SIG-M5 (cell line): ENCODE data around the gene ZNF786.
"Not testable (repeated sequence)": the region's sequence is repeated elsewhere in the genome, so short reads cannot be mapped to it uniquely, and the experiment has no call there.

Source experiments
- DNase-seq: peaks from one replicate; lab custom pipeline; 2025; lab: John Stamatoyannopoulos, UW

The ZNF786 gene

DNA sequence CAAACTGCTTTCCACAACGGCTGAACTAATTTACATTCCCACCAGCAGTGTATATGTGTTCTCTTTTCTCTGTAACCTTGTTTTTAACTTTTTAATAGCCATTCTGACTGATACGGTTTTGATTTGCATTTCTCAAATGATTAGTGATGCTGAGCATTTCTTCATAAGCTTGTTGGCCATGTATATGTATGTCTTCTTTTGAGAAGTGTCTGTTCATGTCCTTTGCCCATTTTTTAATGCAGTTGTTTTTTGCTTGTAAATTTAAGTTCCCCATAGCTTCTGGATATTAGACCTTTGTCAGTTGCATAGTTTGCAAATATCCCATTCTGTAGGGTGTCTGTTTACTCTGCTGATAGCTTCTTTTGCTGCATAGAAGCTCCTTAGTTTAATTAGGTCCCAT lies 6.1 kb downstream of the ZNF786 start:
- no peak for DNase-seq

DNA sequence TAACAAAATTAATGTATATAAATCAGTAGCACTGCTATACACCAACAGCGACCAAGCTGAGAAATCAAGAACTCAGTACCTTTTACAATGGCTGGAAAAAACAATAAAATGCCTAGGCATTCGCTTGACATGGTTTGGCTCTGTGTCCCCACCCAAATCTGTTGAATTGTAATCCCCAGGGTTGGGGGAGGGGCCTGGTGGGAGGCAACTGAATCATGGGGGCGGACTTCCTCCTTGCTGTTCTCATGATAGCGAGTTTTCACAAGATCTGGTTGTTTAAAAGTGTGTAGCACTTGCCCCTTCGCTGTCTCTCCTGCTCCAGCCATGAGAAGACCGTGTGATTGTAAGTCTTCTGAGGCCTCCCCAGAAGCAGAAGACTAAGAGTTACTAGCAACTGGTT lies 8.6 kb downstream of the ZNF786 start:
- no peak for DNase-seq

DNA sequence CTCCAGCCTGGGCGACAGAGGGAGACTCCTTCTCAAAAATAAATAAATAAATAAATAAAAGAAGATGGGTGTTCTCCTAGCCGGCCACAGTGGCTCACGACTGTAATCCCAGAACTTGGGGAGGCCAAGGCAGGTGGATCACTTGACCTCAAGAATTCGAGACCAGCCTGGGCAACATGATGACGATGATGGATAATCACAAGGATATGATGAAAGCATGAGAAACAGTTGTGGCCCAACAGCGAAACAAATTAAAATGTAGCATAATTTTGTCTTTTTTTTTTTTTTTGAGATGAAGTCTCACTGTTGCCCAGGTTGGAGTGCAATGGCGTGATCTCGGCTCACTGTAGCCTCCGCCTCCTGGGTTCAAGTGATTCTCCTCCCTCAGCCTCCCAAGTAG lies 12.9 kb downstream of the ZNF786 start:
- no peak for DNase-seq

DNA sequence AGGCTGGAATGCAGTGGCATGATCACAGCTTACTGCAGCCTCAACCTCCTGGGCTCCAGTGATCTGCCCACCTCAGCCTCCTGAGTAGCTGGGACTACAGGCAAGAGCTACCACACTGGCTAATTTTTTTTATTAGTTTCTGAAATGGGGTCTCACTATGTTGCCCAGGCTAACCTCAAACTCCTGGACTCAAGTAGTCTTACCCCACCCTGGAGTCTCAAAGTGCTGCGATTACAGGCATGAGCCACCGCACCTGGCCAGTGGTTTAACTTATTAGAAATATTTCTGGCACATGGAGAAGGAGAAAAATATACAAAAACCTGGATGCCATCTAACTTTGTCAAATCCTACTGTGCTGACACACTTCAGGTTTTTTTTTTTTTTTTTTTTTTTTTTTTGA lies 15.2 kb downstream of the ZNF786 start:
- DNase-seq = no peak

DNA sequence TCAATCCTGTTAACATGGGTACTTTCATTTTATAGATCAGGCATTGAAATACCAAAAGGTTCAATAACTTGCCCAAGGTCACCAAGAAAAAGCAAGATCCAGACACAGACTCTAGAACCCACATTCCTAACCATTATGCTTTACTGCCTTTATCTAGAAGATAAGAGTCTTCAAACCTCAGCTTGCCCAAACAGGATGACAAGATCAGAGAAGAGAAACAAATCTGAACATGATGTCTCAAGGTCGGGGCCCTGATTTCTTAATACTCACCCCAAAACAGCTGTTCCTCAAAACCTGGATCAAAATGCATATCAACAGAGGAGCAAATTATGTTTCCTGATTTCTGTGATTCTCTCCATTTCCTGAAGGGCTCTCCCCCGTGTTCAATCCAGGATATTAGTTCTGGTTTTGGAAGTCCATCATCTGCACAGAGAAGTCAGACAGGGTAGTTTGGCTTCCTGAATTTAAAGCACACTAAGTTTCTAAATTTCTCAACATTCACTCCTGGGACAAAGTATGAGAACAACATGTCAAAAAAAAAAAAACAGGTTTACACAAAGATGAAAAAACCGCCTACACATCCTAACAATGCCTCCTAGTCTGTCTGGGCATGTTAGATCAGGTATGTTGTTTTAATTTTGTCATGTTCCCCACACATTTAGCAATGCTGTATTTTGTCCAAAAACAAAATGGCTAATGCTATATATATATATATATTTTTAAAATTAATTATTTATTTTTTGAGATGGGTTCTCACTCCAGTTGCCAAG lies 16.2 kb downstream of the ZNF786 start:
- DNase-seq = no peak

DNA sequence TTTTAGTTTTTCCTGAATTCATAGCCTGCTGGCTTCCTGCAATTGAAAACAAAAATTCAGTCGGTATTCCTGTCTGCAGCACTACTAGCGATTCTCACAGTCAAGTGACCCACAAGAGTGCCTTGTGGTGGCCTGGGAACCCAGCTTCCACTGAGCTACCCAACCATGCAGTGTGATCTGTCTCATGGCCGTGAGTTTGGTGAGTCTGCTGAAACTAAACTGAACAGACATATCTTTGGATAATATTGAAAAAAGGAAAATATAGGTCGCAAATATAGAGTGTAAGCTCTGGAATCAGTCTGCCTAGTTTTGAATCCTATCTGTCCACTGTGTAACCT lies 18.1 kb downstream of the ZNF786 start:
- no peak for DNase-seq

DNA sequence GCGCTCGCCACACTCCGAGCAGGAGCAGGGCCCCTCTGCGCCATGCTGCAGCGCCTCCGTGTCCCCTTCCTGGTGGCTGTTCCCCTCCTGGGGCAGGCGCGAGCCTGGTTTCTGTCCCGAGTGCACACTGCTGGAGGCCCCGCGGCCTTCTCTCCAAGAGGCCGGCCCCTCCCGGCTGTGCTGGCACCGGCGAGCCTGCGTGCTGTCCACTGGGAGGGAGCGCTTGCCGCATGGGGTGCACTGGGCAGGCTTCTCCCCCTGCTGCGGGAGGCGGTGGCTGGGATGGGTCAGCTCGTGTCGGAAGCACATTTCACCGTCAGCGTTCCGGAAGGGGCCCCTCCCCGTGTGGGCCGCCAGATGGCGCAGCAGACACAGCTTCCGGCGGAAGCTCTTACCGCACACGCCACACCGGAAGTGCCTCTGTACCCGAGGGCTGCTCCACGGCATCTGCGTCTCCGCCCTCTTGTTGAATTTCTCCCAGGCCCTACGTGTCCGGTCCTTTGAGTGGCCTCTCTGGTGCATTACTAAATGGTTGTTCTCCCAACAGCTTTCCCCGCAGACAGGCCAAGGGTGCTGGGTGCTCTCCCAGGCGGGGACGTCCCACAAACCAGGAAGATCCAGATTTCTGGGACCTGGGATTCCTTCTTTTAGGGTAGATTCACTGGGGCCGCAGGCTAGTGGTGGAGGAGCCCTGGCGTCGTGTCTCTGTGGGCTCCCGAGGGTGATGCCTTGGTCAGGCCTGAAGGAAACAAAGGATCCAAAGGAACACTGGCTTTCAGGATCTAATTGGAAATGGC lies 18.7 kb downstream of the ZNF786 start:
- DNase-seq = no peak

DNA sequence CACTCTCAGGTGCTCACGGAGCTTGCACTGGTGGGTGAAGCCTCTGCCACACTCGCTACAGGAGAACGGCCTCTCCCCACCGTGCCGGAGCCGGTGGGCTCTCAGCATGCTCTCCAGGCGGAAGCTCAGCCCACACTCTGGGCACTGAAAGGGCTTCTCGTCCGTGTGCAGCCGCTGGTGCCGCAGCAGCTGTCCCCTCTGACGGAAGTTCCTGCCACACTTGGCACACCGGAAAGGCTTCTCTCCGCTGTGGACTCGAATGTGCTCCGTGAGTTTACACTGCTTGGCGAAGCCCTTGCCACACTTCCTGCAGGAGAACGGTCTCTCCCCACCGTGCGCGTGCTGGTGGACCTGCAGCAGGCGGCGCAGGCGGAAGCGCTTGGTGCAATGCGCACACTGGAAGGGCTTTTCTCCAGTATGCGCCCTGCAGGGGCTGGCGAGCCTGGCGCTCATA lies 19.3 kb downstream of the ZNF786 start:
- DNase-seq = no peak

DNA sequence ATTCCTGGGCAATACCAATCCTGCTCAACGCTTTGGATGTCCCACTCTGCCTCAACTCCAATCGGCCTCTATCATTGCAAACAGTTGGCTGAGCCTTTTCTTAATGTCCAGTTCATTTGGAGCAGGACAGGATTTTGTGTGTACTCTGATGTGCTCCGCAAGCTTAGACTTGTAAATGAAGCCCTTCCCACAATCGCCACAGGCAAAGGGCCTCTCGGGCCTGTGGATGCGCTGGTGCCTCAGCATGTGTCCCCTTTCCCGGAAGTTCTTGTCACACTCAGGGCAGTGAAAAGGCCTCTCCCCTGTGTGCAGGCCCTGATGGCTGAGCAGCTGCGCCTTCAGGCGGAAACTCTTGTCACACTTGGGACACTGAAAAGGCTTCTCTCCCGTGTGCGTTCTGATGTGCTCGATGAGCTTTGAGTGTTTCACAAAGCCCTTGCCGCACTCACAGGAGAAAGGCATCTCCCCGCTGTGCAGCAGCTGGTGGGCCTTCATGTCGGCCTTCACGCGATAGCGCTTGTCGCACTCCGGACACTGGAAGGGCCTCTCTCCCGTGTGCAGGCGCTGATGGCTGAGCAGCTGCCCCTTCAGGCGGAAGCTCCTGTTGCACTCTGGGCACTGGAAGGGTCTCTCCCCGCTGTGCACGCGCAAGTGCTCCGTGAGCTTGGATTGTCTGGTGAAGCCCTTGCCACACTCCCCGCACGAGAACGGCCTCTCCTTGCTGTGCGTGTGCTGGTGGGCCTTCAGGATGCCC lies 20.0 kb downstream of the ZNF786 start:
- DNase-seq = no peak

DNA sequence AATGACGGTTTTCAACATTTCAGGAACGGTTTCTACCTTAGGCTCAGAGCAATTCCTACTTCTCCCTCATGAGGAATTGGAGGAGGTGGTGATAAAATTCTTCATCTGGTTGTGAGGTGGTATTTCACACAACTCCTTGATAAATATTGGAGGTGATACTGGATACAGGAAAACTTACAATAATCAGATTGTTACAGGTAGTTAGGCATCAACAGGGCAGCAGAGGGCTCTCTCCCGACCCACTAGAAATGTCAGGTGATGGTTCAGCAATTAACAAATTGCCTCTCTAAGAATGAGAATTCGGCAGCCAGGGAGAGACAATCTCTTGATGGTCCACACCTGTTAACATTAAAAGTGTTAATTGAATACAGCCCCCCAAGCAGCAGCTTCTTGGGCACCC lies 22.6 kb downstream of the ZNF786 start:
- DNase-seq = no peak

DNA sequence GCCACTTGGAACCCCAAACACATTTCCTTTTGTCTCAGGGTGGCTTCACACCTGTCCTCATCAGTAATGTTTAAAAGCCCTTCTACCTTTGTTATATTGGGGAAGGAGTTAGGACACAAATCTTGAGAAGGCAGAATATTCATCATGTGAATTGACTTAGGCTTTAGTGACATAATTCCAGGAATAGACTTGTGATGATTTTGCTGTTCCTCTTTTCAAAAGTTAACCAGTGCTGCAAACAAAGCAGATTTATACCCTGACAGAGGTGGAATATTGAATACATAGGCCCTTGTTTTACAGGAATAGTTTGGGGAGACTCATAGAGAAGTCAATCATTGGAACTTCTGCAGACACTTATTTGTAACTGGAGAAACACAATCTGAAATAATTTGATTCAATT lies 27.0 kb downstream of the ZNF786 start:
- DNase-seq = no peak

DNA sequence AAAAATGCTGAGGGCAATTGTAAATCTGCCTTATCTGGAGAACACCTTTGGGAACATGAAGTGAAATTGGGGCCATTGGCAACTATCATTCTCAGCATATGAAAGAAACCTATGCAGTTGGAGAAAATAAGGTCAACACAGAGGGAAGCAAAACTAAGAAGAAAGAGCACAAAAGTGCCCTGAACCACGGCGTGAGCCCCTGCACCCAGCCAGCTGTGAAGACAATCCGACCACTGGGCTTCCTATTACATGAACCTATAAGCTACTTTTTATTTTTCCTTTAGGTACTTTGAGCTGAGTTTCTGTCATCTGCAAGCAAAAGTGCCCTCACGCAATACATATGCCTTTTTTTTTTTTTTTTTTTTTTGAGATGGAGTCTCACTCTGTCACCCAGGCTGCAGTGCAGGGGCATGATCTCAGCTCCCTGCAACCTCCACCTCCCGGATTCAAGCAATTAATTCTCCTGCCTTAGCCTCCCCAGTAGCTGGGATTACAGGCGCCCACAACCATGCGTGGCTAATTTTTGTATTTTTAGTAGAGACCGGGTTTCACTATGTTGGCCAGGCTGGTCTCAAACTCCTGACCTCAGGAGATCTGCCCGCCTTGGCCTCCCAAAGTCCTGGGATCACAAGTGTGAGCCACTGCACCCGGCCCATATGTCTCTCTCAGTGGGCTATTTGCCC lies 28.2 kb downstream of the ZNF786 start:
- DNase-seq = not testable (repeated sequence)

DNA sequence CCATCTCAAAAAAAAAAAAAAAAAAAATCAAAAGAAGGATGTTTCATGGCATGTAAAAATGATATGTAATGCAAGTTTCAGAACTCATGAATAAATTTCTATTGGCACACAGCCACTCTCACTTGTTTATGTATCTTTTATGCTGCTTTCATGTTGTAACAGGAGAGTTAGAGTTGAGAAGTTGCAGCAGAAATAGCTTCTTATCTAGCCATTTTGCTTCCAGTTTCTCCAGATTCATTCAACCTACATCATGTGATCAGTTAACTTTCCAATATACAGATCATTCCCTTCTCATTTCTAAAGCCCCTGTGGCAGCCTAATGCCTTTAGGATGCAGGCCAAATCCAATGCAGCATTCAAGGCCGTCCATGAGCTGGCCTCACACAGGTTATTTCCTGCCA lies 30.4 kb downstream of the ZNF786 start:
- DNase-seq = no peak

DNA sequence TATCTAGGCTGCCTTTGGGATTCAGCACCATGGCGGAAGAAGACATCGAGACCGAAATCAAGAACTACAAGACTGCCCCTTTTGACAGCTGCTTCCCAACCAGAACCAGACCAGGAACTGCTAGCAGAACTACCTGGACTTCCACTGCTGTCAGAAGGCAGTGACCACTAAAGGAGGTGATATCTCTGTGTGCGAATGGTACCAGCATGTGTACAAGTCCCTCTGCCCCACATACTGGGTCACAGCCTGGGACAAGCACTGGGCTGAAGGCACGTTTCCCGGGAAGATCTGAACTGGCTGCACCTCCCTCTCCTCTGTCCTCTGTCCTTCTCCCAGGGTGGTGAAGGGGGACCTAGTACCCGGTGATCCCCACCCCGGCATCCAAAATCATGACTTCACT lies 36.6 kb downstream of the ZNF786 start:
- DNase-seq = no peak

DNA sequence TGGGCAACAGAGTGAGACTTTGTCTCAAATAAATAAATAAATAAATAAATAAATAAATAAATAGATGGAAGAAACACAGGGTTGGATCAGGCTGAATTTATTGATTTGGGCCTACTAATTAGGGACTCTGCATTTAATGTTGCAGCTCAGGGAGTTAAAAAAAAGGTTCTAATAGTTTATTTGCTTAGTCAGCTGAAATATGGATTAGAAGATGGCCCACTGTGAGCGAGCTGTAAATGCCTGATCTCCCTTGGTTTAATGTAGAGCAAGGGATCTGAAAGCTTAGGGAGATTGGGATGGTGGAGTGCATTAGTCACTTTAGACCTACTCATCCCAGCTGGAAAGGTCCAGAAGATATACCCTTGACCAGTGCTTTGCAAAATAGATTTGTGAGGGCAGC lies 37.1 kb downstream of the ZNF786 start:
- DNase-seq = no peak

DNA sequence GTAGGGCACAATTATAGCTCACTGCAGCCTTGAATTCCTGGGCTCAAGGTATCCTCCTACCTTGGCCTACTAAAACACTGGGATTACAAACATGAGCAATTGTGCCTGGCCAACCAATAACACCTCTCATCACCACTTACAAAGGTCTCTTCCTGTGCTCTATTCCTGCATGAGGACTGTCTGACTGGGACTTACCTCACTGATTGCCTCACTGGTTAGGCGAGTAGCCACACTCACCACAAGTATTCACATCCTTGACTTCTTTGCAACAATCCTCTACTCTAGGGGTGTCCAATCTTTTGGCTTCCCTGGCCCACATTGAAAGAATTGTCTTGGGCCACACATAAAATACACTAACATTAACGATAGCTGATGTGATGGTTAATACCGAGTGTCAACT lies 39.6 kb downstream of the ZNF786 start:
- DNase-seq = no peak

DNA sequence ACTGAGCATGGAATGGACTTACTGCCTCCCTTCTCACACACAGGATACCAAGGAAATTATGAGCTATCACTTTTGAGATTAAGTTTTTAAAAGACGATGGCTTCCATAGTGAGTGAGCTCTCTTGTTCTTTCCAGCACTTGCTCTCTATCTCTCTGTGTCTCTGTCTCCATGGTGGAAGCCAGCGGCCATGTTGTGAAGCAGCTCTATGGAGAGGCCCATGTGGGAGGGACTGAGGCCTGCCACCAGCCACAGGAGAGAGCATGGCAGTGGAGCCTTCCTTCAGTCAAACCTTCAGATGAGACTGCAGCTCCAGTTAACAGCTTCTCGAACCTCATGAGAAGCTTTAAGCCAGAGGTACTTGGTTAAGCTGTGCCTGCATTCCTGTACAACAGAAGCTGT lies 41.7 kb downstream of the ZNF786 start:
- DNase-seq = no peak

DNA sequence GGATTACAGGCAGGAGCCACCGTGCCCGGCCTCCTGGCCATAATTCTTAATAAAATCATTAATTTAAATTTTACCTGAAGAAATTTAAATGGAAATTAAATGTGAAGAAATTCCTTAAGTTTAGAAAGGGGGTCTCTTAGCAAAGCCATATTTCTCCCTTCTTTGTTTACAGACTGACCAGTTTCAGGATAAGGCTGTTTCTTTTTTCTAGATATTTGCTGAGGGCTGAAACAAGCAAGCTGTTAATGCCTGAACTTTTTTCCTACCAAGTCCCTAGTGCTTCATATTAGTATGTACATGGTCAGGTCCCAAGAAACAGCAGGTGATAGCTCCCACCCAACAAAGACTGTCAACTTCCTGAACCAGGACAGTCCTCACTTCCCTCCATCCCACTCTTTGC lies 44.1 kb downstream of the ZNF786 start:
- DNase-seq = no peak

DNA sequence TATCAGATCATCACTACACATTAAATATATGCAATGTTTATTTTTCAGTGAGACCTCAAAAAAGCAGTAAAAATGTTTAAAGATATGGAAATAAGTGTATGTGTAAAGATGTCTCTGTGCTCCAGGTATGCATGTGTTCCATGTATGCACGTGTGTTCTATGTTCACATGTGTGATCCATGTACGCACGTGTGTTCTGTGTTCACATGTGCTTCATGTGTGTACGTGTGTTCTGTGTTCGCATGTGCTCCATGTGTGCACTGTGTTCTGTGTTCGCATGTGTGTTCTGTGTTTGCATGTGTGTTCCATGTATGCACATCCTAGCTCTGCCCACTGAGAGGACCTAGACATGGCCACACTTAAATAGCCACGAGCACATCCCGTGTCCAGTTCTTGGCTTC lies 46.6 kb downstream of the ZNF786 start:
- DNase-seq = no peak

DNA sequence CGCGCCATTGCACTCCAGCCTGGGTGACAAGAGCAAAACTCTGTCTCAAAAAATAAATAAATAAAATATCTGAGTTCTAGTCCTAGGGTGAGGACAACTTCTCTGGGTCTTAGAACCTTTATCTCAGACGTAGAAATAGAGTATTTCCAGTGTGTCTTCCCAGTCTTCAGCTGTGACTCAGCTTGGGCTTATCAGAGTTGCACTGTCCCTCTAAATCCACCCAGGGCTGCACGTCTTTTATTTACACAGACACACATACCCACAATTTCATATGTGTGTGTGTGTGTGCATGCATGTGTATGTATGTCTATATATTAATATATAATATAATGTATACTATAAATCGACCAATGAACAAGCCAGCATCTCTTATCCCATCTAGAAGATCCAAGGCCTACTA lies 49.2 kb downstream of the ZNF786 start:
- no peak for DNase-seq

DNA sequence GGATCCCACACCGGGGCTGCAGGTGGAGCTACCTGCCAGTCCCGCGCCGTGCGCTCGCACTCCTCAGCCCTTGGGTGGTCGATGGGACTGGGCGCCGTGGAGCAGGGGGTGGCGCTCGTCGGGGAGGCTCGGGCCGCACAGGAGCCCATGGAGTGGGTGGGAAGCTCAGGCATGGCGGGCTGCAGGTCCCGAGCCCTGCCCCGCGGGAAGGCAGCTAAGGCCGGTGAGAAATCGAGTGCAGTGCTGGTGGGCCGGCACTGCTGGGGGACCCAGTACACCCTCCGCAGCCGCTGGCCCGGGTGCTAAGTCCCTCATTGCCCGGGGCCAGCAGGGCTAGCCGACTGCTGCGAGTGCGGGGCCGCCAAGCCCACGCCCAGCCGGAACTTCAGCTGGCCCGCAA lies 51.9 kb downstream of the ZNF786 start:
- DNase-seq = not testable (repeated sequence)

DNA sequence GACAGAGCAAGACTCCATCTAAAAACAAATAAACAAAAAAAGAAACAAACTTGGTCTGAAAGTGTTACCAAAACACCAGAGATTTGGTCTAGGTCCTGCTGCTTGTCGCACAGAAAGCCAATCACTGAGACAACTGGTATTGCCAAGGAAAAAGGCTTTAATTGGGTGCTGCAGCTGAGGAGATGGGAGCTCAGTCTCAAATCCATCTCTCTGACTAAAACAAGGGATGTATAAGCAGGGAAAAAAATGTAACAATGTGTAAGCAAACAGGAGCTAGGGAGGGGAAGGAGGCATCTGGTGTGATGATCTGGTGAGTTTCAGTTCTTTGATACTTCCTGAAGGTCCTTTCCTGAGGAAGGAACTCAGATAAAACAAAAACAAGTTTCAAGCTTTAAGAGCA lies 53.8 kb downstream of the ZNF786 start:
- no peak for DNase-seq
